SKM-1 treated with dmso at 0.1 percent for 144 hours (cell line): ENCODE results near the gene L1CAM.

Experiments
- DNase-seq: peaks from one replicate; lab custom pipeline; 2025; ENCODE audit not compliant: unreplicated experiment; lab: John Stamatoyannopoulos, UW

The L1CAM gene, protein sequence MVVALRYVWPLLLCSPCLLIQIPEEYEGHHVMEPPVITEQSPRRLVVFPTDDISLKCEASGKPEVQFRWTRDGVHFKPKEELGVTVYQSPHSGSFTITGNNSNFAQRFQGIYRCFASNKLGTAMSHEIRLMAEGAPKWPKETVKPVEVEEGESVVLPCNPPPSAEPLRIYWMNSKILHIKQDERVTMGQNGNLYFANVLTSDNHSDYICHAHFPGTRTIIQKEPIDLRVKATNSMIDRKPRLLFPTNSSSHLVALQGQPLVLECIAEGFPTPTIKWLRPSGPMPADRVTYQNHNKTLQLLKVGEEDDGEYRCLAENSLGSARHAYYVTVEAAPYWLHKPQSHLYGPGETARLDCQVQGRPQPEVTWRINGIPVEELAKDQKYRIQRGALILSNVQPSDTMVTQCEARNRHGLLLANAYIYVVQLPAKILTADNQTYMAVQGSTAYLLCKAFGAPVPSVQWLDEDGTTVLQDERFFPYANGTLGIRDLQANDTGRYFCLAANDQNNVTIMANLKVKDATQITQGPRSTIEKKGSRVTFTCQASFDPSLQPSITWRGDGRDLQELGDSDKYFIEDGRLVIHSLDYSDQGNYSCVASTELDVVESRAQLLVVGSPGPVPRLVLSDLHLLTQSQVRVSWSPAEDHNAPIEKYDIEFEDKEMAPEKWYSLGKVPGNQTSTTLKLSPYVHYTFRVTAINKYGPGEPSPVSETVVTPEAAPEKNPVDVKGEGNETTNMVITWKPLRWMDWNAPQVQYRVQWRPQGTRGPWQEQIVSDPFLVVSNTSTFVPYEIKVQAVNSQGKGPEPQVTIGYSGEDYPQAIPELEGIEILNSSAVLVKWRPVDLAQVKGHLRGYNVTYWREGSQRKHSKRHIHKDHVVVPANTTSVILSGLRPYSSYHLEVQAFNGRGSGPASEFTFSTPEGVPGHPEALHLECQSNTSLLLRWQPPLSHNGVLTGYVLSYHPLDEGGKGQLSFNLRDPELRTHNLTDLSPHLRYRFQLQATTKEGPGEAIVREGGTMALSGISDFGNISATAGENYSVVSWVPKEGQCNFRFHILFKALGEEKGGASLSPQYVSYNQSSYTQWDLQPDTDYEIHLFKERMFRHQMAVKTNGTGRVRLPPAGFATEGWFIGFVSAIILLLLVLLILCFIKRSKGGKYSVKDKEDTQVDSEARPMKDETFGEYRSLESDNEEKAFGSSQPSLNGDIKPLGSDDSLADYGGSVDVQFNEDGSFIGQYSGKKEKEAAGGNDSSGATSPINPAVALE

DNA sequence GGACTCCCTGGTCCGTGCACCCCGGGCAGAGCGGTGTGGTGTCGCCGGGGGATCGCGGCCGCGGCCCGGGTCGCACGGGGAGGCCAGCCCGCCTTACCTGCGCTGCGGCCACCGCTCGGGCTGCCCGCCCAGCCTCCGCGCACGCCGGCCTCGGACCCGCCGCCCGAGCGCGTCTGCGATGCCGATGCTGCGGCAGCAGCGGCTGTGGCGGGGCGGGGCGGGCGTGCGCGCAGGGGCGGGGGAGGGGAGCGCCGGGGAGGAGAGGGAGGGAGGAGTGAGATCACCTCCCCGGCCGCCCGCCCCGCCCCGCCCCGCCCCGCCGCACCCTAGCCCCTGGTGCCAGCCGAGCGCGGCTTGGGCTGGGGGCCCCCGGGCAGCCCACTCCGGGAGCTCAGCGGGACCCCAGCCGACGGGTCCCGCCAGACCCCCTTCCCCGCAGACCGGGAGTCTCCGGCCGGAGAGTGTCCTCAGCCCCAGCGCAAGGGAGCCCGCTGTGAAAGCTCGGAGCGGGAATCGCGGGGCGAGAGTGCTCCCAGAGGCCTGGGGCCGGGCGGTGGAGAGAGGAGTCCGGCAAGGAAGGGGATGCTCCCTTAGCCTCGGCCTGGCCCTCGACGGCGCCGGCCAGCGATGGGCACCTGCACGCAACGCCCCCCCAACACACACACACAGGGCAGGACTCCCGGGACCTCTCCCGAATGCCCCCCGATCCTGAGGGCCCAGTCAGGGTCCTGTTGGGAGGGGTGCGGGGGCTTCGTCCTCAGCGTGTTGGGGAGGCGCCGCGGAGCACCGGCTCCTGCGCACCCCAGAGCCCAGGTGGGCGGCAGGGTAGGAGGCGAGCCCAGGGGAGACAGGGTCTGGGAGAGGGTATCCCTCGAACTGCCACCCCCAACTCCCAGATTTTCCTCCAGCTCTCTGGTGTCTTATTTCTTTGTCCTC, at the start of gene L1CAM:
Gene L1CAM, minus strand, starts transcription at position 206 of the 936 bp plus-strand sequence. CDS start 10,337 bp downstream, outside the sequence.
- no peak for DNase-seq

DNA sequence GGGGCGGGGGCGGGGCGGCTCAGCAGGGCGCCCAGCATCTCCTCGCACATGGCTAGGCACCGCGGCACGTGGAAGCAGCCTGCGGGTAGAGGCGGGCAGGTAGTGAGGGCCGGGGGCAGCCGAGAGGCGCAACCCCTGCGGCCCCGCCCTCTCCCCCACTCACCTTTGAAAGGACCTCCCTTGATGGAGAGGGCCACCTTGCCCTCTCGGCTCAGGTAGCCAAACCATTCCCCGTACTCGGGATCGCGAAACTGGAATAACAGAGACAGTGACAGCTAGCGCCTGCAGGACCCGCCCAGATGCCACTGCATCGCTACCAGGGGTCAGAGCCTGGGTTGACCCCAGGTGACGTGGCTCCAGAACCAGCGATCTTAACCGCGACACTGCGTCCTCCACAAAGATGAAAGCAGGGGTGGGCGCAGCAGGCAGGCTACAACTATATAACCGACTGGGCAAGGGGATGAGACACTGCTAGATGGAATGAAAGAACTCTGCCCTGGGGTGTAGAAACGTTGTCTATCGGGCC, 49.4 kb upstream of the L1CAM start:
- DNase-seq, result no peak

DNA sequence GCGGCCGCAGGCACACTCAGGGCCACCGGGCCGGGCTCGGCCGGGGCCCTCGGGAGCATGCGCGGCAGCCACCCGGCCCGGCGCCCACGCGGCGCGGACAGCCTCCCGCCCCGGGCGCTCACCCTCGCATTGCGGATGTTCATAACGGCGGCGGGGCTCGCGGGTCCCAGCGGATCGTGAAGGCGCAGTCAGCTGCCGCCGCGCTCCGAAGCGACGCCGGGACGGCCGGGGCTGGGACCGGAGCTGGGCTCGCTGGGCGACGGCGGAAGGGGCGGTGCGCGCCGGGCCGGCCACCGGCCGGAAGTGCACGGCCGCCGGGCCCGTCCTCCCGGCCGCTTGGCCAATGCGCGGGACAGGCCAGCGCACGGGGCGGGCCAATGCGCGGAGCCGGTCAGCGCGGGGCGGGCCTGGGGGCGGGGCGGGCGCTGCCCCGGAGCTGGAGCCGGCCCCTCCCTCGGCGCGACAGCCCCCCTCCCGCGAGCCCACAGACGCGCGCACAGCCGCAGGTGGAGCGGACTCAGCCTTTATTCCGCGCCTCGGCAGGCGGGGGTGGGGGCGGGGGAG, 48.9 kb upstream of the L1CAM start, which contains the start of gene NAA10:
Gene NAA10, minus strand, starts transcription at position 276 of the 564 bp plus-strand sequence. Its CDS starts 133 bp downstream, at position 143.
- peak; percentile 44 for DNase-seq

DNA sequence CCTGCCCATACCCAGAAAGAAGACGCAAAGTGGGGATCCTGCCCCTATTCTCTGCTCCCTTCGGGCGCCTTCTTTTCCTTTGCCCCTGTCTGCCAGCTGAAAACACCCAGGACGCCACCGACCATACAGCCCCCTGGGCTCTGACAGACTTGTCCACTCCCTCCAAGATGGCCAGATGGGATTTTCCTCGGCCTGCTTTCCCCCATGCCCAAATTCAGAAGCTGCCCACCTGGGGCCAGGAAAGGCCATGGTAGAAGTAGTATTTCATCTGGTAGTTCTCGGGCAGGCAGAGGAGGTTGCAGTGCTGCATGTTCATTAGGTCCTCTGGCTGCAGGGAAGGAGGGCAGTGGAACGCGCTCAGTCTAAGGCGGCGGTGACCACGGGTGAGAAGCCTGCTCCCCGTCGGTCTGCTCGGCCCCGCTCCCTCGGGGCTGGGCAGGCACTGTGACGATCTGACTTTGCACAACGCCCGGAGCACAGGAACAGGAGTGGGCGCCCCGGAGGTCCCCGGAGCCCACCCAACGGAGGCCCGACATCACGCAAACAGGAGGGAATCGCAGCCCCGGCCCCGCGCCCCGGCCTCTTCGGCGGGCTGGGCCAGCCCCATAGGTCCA, 48.3 kb upstream of the L1CAM start:
- no peak for DNase-seq

DNA sequence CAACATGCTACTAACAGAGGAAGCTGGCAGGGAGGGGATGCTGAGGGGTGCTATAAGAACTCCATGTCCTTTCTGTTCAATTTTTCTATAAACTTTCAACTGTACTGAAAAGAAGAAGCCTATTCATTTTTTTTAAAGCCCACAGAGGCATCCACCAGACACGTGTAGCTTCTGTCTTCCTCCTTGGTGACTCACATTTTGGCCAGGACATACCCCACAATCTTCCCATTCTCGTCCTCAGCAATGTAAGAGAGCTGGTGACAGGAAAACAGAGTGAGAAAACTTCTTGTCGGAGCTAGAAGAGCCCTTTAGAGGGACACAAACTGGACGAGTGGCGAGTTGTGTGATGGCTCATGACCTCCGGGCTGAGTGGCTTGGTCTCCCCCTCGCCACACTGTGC, 47.8 kb upstream of the L1CAM start:
- DNase-seq, result no peak

DNA sequence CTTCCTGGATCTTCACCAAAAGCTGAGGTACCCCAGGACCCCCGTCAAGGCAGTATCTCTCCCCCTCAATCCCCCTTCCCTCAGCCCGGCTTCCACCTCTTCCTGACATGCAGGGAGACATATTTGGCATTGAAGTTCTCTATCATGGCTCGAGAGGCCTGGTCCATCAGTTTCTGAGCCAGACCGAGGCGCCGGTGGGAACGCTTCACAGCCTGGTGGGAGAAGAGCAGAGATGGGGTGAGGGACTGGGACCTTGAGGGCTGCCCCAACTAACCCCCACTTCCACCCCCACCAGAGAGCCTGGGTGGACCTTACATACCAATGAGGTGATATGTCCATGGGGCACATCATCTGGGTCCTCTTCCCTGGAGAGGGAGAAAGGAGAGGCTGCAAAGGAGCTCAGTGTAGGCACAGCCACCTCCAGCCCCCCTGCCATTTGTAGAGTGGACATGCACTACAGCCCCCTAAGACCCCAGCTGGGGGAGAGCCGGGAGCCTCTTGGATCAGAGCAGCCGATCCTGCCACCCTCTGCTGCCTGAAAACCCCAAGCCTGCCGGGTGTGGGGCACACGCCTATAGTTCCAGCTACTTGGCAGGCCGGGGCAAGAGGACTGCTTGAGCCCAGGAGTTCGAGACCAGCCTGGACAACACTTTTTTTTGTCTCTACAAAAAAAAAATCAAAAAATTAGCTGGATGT, 46.4 kb upstream of the L1CAM start:
- no peak for DNase-seq

DNA sequence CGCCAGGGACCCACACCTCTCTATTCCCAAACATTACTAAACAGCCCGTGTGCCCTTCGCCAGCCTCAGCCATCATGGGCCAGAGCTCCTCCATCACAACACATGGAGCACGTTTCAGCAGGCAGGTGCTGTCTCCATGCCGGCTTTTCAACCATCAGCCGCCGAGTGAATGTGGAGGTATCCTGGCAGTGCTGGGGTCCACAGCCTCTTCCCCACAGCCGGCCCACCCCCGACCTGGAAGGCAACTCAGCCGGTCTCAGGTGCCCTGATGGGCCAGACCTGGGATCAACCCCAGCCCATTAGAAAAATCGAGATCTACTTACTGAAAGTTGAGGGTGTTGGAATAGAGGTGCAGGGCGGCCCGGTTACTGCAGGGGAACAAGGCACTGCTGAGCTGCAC, 45.8 kb upstream of the L1CAM start:
- DNase-seq, result no peak

DNA sequence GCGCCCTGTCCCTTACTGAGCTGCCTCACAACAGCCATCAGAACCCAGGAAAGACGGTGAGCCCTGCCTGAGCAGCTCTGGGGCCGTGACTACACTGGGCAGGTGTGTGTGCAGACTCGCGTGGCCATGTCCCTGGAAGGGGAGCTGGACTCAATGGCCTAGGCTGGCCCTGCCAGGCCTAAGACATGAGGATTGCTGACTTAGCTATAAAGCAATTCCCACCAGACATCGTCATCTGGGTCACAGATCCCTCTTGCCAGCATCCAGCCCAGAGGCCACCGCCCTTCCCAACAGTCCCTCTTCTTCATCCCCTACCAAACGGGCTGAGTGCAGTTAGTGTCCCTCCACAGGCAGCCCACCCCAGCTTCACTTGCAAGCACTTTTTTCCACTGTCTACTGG, 45.2 kb upstream of the L1CAM start:
- DNase-seq, result no peak

DNA sequence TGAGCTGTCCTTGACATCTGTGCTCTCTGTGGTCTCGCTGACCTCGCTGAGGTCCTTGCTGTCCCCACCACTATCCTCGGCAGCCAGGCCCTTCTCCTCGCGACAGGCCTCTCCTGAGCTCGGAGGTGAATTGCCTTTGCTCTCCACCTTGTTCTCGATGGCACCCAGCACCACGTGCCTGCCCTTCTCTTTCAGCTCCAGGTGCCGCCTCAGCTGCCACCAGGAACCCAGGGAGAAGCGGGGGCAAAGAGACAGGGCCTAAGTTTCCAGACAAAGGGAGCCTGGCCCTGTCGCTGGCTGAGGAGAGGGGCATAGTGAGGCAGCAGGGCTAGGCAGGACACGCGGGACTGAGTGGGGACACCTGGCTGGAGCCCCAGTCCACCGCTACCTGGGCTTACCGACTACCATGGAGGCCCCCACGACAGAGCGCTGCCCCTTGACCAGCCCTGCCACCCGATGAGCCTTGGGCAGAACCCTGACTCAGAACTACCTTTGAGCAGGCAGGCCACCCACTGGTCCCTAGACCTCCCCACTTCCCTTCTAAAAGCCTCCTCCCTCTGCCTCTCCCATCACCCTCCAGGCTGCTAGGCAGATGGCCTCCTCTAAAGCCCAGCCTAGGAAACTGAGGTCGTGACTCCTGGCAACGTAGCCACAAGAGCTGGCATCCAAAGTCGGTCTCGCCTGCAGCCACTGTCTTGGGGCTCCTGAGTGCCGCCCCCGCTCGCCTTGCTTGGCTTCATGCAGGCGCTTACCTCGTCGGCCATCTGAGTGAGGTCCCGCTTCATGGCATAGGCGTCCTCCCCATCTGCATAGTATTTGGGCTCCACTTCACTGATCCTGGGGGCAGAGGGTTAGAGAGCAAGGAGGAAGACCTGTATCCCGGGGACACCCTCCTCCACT, 44.3 kb upstream of the L1CAM start:
- DNase-seq, result no peak

DNA sequence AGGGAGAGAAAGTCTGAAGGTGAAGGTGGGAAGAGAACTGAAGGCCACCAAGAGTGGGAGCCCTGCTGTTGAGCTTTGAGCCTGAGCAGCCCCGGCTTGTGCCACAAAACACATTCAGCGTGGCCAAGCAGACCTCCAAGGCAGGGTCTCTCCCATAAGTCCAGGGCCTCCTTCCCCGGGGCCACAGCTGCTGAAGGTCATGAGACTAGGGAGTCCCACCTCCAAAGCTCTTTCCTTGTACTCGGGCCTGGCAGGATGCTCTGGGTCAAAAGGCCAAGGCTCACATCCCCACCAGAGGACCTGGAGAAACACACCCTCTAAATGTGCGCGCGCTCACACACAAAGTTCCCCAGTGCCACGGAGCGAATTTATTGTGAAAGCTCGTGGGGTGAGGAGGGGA, 43.6 kb upstream of the L1CAM start:
- DNase-seq, result no peak

DNA sequence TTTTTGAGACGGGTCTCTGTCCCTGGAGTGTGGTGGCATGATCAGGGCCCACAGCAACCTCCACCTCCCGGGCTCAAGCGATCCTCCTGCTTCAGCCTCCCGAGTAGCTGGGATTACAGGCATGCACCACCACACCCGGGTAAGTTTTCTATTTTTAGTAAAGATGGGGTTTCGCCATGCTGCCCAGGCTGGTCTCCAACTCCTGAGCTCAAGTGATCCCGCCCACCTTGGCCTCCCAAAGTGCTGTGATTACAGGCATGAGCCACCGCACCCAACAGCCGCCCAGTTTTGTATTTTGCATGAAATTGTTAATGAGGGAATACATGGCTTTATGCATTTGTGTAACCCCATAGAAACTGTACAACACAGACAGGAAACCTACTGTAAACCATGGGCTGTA, 42.9 kb upstream of the L1CAM start:
- no peak for DNase-seq

DNA sequence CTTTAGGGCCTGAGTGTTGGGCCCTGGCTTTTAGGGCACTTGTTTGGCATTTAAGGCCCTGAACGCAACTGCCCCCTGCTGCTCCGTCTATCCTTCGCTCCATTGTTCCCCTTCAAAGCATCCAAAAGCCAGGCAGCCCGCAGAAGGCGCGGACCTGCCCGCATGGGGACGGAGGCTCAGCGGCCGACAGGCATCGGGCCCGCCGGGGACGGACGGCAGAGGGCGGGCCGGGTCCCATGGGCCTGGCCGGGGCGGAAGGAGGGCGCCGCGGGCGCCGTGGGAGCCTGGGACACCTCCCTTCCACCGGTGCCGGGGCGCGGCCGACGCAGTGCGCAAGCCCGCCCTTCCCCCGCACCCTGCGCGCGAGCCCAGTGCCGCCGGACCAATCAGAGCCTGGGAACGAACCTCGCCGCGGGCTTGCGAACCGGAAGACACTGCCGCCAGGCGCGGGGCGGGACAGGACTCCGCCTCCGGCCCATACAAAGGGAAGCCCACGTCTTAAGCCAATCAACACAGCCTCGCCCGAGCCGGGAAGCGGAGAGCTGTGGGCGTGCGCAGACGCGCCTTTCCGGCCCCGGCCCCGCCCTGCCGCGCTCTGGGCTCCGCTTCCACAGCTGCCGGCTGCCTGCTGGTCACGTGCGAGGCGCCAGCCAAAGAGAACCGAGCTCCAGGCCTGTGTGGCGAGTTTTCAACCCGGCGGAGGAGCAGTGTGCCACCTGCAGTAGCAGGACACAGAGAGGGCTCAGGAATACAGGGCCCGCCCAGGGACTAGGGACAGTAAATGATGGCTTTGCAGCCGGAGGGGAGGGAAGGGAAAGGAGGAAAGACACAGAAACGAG, 42.2 kb upstream of the L1CAM start:
- peak; percentile 89 for DNase-seq

DNA sequence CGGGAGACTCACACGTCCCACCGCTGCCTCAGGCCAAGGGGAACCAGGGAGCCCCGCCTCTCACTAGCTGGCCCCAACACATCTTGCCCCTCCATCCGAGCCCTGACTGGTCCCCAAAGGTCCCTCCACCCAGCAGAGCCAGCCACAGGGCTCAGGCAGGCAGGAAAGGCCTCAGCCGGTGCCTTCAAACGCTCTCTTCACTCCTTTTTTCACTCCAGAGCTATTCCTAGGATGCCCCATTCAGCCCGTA, 41.6 kb upstream of the L1CAM start:
- DNase-seq, result no peak

DNA sequence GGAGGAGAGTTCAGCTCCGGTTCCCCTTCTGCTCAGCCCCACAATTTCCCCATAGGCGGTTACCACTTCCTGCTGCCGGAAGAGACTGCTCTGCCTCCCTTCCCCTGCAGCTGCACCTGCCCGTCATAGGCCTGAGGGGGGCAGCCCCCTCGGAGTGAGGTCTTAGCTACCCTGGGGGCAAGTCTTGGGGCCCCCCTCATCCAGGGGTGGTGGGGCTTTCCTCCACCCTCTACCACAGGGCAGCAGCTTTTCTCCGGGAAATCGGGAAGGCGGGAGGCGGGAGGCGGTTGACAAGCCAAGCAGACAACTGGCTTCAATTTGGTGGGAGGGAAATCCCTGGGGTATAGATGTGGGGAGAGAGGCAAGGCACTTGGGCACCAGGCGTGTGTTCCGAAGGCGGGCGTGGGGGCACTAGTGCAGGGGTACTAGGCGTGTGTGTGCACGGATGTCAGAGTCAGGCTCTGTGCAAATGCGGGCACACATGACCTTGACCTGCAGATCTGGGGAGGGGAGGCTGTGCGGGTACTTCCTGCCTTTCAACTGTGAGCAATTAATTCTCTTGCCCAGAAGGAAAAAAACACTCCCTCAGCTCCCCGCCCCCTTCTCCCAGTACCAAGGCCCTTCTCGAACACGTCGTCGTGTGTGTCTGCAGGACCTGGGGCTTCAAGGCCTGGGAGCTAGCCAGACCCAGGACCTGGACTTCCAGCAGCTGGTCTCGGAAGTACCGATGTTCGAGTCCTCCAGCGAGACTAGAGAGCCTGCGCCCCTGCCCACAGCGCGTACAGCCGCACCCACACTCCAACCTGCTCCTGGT, 41.1 kb upstream of the L1CAM start:
- peak; percentile 88 for DNase-seq

DNA sequence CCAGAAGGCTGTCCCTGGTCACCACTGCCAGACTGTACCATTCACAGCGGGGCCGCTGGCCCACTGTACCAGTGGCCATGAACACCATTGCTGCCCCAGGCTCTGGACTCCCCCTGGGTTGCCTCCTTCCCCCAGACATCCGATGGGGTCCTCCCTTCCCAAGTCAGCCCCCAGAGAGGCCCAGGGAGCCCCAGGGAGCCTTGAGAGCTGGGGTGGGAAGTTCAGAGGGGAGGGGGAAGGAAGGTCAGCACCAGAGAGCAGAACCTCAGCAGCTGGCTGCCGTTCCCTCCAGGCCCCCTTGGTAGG, 40.5 kb upstream of the L1CAM start:
- DNase-seq, result no peak
